Measurements from ENCODE around the gene LRRC1. TPM values are rescaled to one million over a fixed set of nuclear protein-coding genes. Genes with fewer than 3 reads are reported as not detected.

The LRRC1 gene
- total and polyA plus RNA-seq, 2 donors (not counting 1 experiment from before 2014, with no cell fraction given): 3.4 to 8.9 TPM

GRCh38 chr6:53770780-53771249, 24.0 kb upstream of the LRRC1 start:
- Mint-ChIP-seq H3K4me3 (no peak overlapping the region), H3K4me1 (no peaks in the 10 kb centered on the region), H3K9me3 (ENCODE audit: insufficient read depth) (no peaks in the 10 kb centered on the region), H3K27ac (no peak overlapping the region), H3K27me3 (peaks cover 5% of the 10 kb centered on the region)
- WGBS (ENCODE audit: insufficient coverage): no CpG with 5 or more reads among the region's 2 CpGs
- H3K79me2 ChIP-seq (ENCODE audit: control insufficient read depth, insufficient read depth, low read length): no peaks in the 10 kb centered on the region
- intact Hi-C loops (cut with micrococcal nuclease): loop anchor here (1.0 kb wide), 1 partner anchor 22 kb away; no protein-coding TSS in a partner anchor
- ChIA-PET POLR2A (no interaction called here), CTCF (no interaction called here)
- ATAC-seq (ENCODE audit: low read depth) (no peak), DNase-seq (no peak)
- H3K27ac ChIP-seq (ENCODE audit: low read length in 2 of 2): no peak overlapping the region
- no peak overlapping the region for H3K9ac ChIP-seq (ENCODE audit: low read length)
- H3K36me3 ChIP-seq (replicated peaks in 1 of 2; ENCODE audit: control extremely low read depth in 1 of 2, control insufficient read depth in 1 of 2, extremely low read depth in 1 of 2, insufficient read depth in 2 of 2, low read length in 1 of 2): no peaks in the 10 kb centered on the region
- no peaks in the 10 kb centered on the region for H4K20me1 ChIP-seq (ENCODE audit: control insufficient read depth, insufficient read depth, low read length, poor library complexity, severe bottlenecking)
- H3K4me3 ChIP-seq (ENCODE audit: control extremely low read depth in 1 of 5, extremely low read depth in 1 of 5, insufficient read depth in 1 of 5, low read depth in 2 of 5, low read length in 4 of 5): no peak overlapping the region
- TF ChIP-seq CTCF (IDR thresholded peaks at IDR 0.05) (no peak), EZH2 (IDR thresholded peaks at IDR 0.05; ENCODE audit: borderline replicate concordance, insufficient read depth, low read depth, low read length, poor library complexity, severe bottlenecking) (no peak)
- no peak overlapping the region for H2AFZ ChIP-seq (ENCODE audit: insufficient read depth, low read depth, low read length, poor library complexity, severe bottlenecking)
- no peak overlapping the region for H3K4me2 ChIP-seq (replicated peaks; ENCODE audit: low read depth, low read length, poor library complexity, severe bottlenecking)
- no peaks in the 10 kb centered on the region for H3K4me1 ChIP-seq (ENCODE audit: control insufficient read depth in 2 of 2, insufficient read depth in 2 of 2, low read length in 2 of 2)
- no peaks in the 10 kb centered on the region for H3K27me3 ChIP-seq (replicated peaks in 1 of 4; ENCODE audit: control extremely low read depth in 1 of 4, control insufficient read depth in 3 of 4, insufficient read depth in 4 of 4, low read length in 3 of 4)
- peaks cover 0 to 4% (median 0%) of the 10 kb centered on the region in 3 donors for H3K9me3 ChIP-seq (ENCODE audit: control extremely low read depth in 1 of 3, control insufficient read depth in 2 of 3, insufficient read depth in 1 of 3, low read length in 2 of 3)

DNA sequence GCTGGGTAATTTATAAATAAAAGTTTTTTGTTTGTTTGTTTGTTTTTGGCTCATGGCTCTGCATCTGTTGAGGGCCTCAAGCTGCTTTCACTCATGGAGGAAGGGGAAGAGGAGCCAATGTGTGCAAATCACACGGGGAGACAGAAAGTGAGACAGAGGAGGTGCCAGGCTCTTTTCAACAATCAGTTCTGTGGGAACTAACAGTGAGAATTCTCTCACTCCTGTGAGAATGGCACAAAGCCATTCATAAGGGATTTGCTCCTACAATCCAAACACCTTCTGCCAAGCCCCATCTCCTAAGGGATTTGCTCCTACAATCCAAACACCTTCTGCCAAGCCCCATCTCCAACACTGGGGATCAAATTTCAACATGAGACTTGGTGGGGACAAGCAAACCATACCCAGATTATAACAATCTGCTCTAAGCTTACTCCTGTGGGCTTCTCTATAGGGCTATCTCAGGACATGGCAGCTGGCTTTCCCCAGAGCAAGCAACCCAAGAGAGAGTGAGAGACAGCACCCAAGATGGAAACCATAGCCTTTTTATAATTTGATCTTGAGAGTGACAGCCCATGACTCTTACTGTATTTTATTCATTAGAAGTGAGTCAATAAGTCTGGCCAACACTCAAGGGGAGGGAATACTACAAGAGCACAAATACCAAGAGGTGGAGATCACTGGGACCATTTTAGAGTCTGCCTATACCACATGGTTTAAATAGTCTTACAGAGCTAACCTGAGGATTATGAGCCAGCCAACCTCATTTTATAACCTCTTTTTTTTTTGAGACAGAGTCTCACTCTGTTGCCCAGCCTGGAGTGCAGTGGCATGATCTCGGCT, 22.8 kb upstream of the LRRC1 start:
- Histone ChIP-seq H3K27ac (ENCODE audit: low read length in 2 of 2) (no peak overlapping the region), H3K27me3 (replicated peaks in 1 of 4; ENCODE audit: control extremely low read depth in 1 of 4, control insufficient read depth in 3 of 4, insufficient read depth in 4 of 4, low read length in 3 of 4) (no peaks in the 10 kb centered on the region), H4K20me1 (ENCODE audit: control insufficient read depth, insufficient read depth, low read length, poor library complexity, severe bottlenecking) (no peaks in the 10 kb centered on the region), H2AFZ (ENCODE audit: insufficient read depth, low read depth, low read length, poor library complexity, severe bottlenecking) (no peak overlapping the region), H3K79me2 (ENCODE audit: control insufficient read depth, insufficient read depth, low read length) (no peaks in the 10 kb centered on the region), H3K9ac (ENCODE audit: low read length) (no peak overlapping the region), H3K36me3 (replicated peaks in 1 of 2; ENCODE audit: control extremely low read depth in 1 of 2, control insufficient read depth in 1 of 2, extremely low read depth in 1 of 2, insufficient read depth in 2 of 2, low read length in 1 of 2) (no peaks in the 10 kb centered on the region), H3K4me1 (ENCODE audit: control insufficient read depth in 2 of 2, insufficient read depth in 2 of 2, low read length in 2 of 2) (no peaks in the 10 kb centered on the region), H3K9me3 (ENCODE audit: control extremely low read depth in 1 of 3, control insufficient read depth in 2 of 3, insufficient read depth in 1 of 3, low read length in 2 of 3) (peaks cover 0 to 4% (median 0%) of the 10 kb centered on the region in 3 donors), H3K4me3 (ENCODE audit: control extremely low read depth in 1 of 5, extremely low read depth in 1 of 5, insufficient read depth in 1 of 5, low read depth in 2 of 5, low read length in 4 of 5) (no peak overlapping the region), H3K4me2 (replicated peaks; ENCODE audit: low read depth, low read length, poor library complexity, severe bottlenecking) (no peak overlapping the region)
- no peak overlapping the region for H3K27ac Mint-ChIP-seq
- intact Hi-C loops (cut with micrococcal nuclease): loop anchor here (1.0 kb wide), 1 partner anchor 21 kb away; no protein-coding TSS in a partner anchor
- DNase-seq: no peak
- no peak for TF ChIP-seq EZH2 (IDR thresholded peaks at IDR 0.05; ENCODE audit: borderline replicate concordance, insufficient read depth, low read depth, low read length, poor library complexity, severe bottlenecking)
- TF ChIP-seq CTCF (IDR thresholded peaks at IDR 0.05): no peak
- H3K9me3 Mint-ChIP-seq (ENCODE audit: insufficient read depth): no peaks in the 10 kb centered on the region
- H3K4me1 Mint-ChIP-seq: no peaks in the 10 kb centered on the region
- no peak for ATAC-seq (ENCODE audit: low read depth)
- ChIA-PET POLR2A (no interaction called here), CTCF (no interaction called here)
- no peaks in the 10 kb centered on the region for H3K27me3 Mint-ChIP-seq
- H3K4me3 Mint-ChIP-seq: no peak overlapping the region
- WGBS (ENCODE audit: insufficient coverage): 100% methylated on average over 1 of the region's 2 CpGs
